HuH-7.5 (cell line): ENCODE measurements around the gene GPS1.

Experiments used
- DNase-seq: peaks from one replicate; pipeline ENCODE4 v3.0.0; 2011; ENCODE audit warnings: low spot score

GPS1 gene

GRCh38 chr17:82079001-82079677 lies 27.4 kb downstream of the GPS1 start:
- DNase-seq, result no peak

DNA sequence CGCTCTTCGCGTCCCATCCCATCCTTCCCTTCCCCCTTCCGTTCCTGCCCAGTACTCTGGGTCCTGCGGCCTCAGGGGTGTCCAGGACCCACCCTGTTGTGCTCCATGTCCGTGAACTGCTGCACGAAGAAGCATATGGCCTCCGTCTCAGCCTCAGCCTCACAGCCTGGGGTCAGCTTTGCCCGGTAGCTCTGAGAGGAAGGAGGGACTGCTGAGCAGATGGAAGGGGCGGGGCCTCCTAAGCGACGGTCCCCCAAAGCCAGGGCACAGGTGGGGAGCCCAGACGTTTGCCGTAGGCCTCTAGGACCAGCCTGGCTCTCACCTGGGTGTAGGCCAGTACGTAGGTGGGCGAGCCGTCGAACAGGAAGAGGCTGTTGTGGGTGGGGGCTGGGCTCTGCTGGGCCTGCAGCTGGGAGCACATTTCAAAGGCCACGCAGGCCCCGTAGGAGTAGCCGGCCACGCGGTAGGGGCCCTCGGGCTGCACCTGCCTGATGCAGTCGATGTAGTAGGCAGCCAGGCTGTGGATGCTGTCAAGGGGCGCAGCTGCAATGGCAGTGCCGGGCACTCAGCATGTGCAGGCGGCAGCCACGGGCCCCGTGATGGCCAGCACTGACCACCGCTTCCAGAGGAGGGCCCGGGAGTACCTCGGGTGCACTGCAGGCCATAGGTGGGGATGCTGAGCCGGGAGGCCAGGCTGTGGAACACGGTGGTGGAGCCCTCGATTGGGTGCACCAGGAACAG lies 28.5 kb downstream of the GPS1 start:
- DNase-seq, result no peak

DNA sequence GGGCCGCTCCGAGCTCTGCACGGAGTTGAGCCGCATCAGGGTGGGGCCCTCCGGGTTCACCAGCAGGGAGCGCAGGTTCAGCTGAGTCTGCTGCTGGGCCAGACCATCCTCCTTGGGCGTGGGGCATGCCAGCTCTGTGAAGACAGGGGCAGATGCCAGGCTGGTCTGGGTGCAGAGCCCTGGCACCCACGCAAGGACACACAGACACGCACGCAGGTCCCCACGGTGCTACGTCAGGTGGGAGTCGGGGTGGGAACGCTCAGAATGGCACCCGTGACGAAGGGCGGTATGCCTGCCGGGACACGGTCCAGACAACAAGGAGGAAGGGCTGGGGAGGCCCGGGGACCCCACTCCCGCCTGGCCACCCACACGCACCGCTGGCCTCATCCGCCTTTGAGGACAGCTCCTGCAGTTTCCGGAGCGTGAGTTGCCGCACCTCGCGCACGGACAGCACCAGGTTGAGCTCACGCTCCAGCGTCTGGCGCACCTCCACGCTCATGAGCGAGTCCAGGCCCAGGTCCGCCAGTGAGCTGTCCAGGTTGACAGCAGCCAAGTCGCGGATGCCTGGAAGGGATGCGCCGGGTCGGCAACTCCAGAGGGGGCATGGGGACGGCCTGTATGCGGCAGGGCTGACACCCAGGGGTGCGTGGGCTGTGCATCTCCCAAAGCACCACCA lies 29.2 kb downstream of the GPS1 start:
- no peak for DNase-seq

GRCh38 chr17:82081546-82081945 lies 29.8 kb downstream of the GPS1 start:
- no peak for DNase-seq

DNA sequence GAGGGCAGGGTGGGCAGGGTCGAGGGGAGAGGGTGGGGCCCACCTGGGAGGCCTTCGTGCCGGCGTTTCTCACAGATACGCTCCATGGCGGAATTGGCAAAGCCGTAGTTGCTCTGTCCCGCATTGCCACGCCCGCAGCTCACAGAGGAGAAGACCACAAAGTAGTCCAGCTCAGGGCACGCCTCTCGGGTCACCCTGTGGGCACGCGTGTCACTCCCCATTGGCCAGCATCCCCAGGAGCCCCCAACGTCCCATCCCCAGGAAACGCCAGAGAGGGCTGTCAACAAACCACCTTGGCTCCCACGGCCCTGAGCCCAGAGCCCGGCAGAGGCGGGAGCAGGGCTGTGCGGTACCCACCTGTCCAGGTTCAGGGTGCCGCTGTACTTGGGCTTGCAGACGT lies 30.3 kb downstream of the GPS1 start:
- no peak for DNase-seq

GRCh38 chr17:82082456-82082855 lies 30.8 kb downstream of the GPS1 start:
- DNase-seq, result no peak

DNA sequence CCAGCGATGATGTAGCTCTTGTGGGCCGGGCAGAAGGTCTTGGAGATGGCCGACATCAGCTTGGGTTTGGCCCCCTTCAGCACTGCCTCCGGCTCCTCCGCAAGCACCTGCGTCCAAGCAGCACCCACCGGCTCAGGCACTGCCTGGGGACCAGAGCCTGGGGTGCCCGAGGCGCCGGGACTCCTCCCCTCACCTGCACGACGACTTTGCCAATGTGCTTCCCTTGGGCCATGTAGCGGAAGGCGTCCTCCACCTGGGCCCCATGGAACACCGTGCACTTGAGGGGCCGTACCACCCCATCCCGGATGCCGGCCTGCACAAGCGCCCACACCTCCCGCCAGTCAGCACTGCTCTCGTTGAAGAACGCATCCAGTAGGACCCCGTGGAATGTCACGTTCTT lies 31.3 kb downstream of the GPS1 start:
- no peak for DNase-seq

DNA sequence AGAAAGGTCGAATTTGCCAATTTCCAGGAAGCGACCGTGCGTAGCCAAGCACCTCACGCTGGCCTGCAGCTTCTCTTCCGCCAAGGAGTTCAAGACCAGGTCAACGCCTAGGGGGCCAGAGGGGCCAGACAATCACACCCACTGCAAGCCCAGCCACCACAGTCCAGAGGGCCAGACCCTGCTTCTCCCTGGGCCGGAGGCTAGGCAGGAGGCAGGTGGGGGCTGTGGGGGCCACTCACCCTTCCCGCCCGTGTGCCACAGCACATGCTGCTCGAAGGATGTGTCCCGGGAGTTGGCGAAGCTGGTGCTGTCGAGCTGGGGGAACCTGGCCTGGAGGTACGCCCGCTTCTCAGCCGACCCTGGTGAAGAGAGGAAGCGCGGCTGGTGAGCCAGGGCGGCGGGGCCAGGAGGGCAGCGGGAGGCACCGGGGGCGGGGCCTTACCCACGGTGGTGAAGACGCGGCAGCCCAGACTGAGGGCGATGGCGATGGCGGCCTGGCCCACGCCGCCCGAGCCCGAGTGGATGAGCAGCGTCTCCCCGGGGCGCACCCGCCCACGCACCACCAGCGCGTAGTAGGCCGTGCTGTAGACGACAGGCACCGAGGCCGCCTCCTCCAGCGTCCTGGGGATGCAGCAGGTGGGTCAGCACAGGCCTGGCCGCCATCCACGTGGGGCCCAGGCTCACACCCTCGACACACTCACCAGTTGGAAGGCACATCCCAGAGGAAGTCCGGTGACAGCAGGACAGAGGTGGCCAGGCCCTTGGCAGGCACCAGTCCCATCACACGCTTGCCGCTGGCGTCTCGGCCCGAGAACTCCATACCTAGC lies 32.0 kb downstream of the GPS1 start:
- no peak for DNase-seq

GRCh38 chr17:82084373-82085030 lies 32.8 kb downstream of the GPS1 start:
- no peak for DNase-seq

DNA sequence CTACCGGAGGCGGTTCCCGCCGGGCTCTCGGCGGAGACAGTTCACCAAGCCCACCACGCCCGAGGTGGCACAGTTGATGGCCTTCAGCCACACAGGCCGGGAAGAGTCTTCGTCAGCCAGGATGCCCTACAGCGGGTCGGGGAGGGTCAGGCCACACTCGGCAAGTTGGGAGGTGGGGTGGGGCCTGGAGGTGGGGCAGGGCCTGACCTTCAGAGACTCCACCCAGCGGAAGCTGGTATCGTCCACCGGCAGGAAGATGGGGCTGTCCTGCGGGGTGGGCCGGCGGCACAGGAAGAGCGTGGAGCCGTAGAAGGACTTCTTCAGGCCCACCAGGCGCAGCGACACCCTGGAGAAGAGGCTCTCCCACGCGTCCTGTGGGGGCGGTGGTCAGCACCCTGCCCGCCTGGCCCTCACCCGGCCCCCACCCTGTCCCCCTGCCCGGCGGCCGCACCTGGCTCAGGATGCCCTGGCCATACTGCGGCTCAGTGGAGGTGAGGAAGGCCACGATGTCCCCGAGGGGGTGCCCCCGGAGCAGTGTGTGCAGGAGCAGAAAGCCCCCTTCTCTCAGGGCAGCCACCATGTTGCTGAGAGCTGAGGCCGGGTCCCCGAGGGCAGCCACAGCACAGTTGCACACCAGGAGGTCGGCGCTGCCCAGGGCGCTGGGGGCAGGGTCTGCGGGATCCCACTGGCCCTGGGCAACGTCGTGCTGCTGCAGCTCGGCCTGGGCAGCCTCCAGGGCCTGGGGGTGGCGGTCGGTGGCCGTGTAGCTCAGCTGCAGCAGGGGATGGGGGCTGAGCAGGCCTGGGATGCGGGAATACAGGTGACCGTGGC lies 33.5 kb downstream of the GPS1 start:
- no peak for DNase-seq

DNA sequence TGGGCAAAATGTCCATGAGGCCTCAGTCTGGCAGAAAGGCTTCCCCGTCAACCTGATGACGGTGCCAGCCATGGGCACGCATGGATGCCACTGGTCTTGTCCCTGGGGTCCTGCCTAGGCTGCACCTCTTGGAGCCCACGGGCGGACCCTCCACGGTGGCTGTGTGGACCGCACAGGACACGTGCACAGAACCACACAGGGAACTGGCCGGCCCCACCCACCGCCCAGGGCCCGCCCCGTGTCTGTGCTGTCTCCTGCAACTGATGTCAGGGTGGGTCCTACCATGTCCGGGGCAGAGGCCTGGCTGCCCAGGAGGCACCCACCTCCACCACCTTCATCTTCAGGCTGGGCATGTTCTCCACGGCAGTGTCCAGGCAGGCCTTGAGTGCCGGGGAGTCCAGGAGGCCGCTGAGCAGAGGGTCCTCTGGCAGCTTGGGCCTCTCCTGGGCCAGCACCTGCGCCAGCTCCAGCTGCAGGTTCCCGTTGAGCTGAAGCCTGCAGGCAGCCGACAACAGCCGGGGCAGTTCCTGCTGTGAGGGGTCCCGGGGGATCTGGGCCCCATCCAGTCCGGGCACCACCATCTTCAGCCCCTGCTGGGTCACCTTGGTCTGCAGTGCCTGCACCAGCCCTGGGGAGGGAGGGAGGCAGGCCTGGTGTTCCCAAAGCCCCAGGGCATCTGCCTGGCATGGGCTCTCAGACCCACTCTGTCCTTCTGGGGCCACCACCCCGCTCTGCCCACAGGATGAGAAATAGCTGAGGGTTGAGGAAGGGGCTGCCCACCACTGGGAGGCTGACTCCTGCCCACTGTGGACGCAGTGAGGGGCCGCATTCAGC lies 34.5 kb downstream of the GPS1 start:
- DNase-seq, result no peak

- no peak for DNase-seq
These were observed 35.5 kb downstream of the GPS1 start for GRCh38 chr17:82086941-82087906.

- DNase-seq, result no peak
These were observed 36.5 kb downstream of the GPS1 start for GRCh38 chr17:82087961-82088837.

- no peak for DNase-seq
These were observed 37.4 kb downstream of the GPS1 start for GRCh38 chr17:82088838-82089722.

DNA sequence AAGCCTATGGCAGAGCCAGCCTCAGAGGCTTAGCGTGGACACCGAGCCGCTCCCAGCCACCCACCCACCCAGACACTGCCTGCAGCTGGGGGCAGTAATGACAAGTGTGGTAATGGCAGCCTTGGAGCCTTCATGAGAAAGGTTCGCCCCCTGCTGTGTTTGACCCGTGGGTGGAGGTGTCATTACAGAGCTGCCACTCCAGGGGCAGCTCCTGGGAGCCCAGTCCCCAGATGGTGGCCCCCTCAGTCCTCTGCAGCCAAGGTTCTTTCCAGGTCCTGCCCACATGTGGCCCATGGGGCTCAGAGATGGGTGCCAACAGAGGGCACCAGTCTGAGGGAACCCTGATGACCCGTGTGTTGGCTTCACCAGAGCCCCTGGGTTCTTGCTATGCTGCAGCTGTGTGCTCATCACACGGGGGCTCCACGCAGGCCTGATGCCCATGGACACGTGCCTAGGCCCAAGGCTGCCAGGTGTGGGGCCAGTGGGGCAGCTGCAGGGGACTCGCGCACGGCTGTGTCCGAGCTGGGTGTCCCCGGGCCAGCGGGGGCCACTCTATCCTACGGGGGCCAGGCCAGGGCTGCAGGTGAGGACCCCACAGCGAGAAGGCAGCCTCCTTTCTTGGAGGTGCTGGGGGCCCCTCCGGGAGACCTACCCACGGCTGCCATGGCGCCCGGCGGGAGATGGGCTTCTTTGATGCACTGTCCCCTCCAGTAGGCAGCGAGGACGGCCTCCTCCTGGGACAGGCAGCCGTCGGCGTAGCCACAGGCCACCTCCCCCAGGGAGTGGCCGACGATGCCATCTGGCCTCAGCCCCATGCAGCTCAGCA lies 38.2 kb downstream of the GPS1 start:
- no peak for DNase-seq
